ENCODE measurements around the gene GNAQ.

DNA sequence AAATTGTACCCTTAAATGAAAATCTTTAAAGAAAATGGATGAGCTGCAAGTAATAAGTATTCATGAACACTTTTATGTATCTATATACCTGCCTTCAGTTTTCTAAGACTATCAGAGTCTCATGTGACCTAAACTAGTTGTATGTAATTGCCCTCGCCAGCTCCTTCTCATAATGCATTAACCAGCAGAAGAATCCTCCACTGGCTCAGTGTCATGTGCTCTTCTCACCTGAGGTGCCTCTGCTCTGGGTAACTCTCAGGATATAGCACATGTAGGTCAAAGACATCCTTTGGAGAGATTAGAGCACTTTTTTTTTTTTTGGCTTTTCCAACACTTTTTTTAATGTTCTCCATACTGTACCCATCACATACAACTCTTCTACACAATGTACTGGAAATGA lies 199.8 kb downstream of the GNAQ start:
- TF ChIP-seq, protein P1, sequence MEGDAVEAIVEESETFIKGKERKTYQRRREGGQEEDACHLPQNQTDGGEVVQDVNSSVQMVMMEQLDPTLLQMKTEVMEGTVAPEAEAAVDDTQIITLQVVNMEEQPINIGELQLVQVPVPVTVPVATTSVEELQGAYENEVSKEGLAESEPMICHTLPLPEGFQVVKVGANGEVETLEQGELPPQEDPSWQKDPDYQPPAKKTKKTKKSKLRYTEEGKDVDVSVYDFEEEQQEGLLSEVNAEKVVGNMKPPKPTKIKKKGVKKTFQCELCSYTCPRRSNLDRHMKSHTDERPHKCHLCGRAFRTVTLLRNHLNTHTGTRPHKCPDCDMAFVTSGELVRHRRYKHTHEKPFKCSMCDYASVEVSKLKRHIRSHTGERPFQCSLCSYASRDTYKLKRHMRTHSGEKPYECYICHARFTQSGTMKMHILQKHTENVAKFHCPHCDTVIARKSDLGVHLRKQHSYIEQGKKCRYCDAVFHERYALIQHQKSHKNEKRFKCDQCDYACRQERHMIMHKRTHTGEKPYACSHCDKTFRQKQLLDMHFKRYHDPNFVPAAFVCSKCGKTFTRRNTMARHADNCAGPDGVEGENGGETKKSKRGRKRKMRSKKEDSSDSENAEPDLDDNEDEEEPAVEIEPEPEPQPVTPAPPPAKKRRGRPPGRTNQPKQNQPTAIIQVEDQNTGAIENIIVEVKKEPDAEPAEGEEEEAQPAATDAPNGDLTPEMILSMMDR (optimal IDR thresholded peaks at IDR 0.05 in 1 of 3, IDR thresholded peaks at IDR 0.05 in 1 of 3, conservative IDR thresholded peaks at IDR 0.05 in 1 of 3; ENCODE audit: extremely low read depth in 1 of 3, insufficient read depth in 2 of 3, low read length in 3 of 3) = no peak
- no peak for TF ChIP-seq EZH2 (IDR thresholded peaks at IDR 0.05; ENCODE audit: low read length)

Measured in keratinocyte (primary cell).